Mucosa of rectum (tissue), 2 donors: ENCODE measurements around the gene C17orf107.
A peak's percentile ranks its signal among the peaks of the same experiment; 100 is the strongest.

Source experiments
- H3K27ac ChIP-seq, 2 donors: one replicate each; pipeline ENCODE4 v1.7.0; 2013; ENCODE audit warnings: inconsistent platforms in 2 of 2, low read depth in 2 of 2, low read length in 2 of 2
- H3K27me3 ChIP-seq, 2 donors: one replicate each; pipeline ENCODE4 v1.7.0; 2013; ENCODE audit warnings: low read length in 2 of 2; ENCODE audit not compliant: control insufficient read depth in 2 of 2, insufficient read depth in 2 of 2
- H3K36me3 ChIP-seq, 2 donors: one replicate each; pipeline ENCODE4 v1.7.0; 2013; ENCODE audit warnings: low read length in 2 of 2; ENCODE audit not compliant: control insufficient read depth in 2 of 2, insufficient read depth in 2 of 2
- H3K4me1 ChIP-seq, 2 donors: one replicate each; pipeline ENCODE4 v1.7.0; 2013; ENCODE audit warnings: low read length in 2 of 2, mild to moderate bottlenecking in 1 of 2; ENCODE audit not compliant: control insufficient read depth in 2 of 2, insufficient read depth in 2 of 2
- H3K4me3 ChIP-seq, 2 donors: one replicate each; pipeline ENCODE4 v1.7.0; 2013; ENCODE audit warnings: low read length in 2 of 2
- H3K9ac ChIP-seq, 2 donors: one replicate each; pipeline ENCODE4 v1.7.0; 2013; ENCODE audit warnings: low read length in 2 of 2, low read depth in 1 of 2, mild to moderate bottlenecking in 1 of 2
- H3K9me3 ChIP-seq, 2 donors: one replicate each; pipeline ENCODE4 v1.7.0; 2013; ENCODE audit warnings: low read length in 2 of 2; ENCODE audit not compliant: control insufficient read depth in 2 of 2
- donor health status: healthy.
- donor health status: Normal muscosa, but diverticular disease.

Gene C17orf107

GRCh38 chr17:4934173-4934979, 35.0 kb downstream of the C17orf107 start:
- H3K27ac ChIP-seq = no peak overlapping the region
- peaks cover 21 to 23% of the 10 kb centered on the region in 2 donors for H3K4me1 ChIP-seq
- peak overlapping the region; percentile 22 for H3K4me3 ChIP-seq
- peaks cover 16 to 24% of the 10 kb centered on the region in 2 donors for H3K36me3 ChIP-seq
- H3K27me3 ChIP-seq = no peaks in the 10 kb centered on the region
- H3K9me3 ChIP-seq = no peaks in the 10 kb centered on the region
- H3K9ac ChIP-seq = peak overlapping the region in 1 of 2 donors; percentile 41

GRCh38 chr17:4935650-4936049, 36.3 kb downstream of the C17orf107 start:
- Histone ChIP-seq H3K27ac (no peak overlapping the region), H3K4me1 (peaks cover 22 to 23% of the 10 kb centered on the region in 2 donors), H3K9me3 (no peaks in the 10 kb centered on the region), H3K27me3 (no peaks in the 10 kb centered on the region), H3K9ac (no peak overlapping the region), H3K4me3 (no peak overlapping the region), H3K36me3 (peaks cover 16 to 24% of the 10 kb centered on the region in 2 donors)

- no peaks in the 10 kb centered on the region for H3K27me3 ChIP-seq
- H3K4me3 ChIP-seq = no peak overlapping the region
- H3K9ac ChIP-seq = no peak overlapping the region
- no peaks in the 10 kb centered on the region for H3K9me3 ChIP-seq
- peaks cover 16 to 24% of the 10 kb centered on the region in 2 donors for H3K36me3 ChIP-seq
- H3K27ac ChIP-seq = no peak overlapping the region
- peaks cover 29 to 30% of the 10 kb centered on the region in 2 donors for H3K4me1 ChIP-seq
These were observed 37.1 kb downstream of the C17orf107 start for GRCh38 chr17:4936436-4936835.

GRCh38 chr17:4937553-4937952, 38.2 kb downstream of the C17orf107 start:
- Histone ChIP-seq H3K4me1 (peaks cover 32% of the 10 kb centered on the region in 2 donors), H3K9me3 (no peaks in the 10 kb centered on the region), H3K9ac (no peak overlapping the region), H3K27me3 (no peaks in the 10 kb centered on the region), H3K27ac (no peak overlapping the region), H3K4me3 (no peak overlapping the region), H3K36me3 (peaks cover 23 to 26% of the 10 kb centered on the region in 2 donors)

GRCh38 chr17:4938069-4938491, 38.7 kb downstream of the C17orf107 start:
- Histone ChIP-seq H3K4me1 (peaks cover 32% of the 10 kb centered on the region in 2 donors), H3K9me3 (no peaks in the 10 kb centered on the region), H3K9ac (peak overlapping the region in 1 of 2 donors; percentile 92), H3K27ac (peak overlapping the region in 1 of 2 donors; percentile 89), H3K36me3 (peaks cover 27 to 32% of the 10 kb centered on the region in 2 donors), H3K27me3 (no peaks in the 10 kb centered on the region), H3K4me3 (peak overlapping the region; percentile 79 to 87)

GRCh38 chr17:4938688-4939545, 39.6 kb downstream of the C17orf107 start:
- H3K27ac ChIP-seq = peak overlapping the region; percentile 89 to 91
- peak overlapping the region; percentile 79 to 87 for H3K4me3 ChIP-seq

GRCh38 chr17:4939546-4939795, 40.1 kb downstream of the C17orf107 start:
- Histone ChIP-seq H3K9me3 (no peaks in the 10 kb centered on the region), H3K9ac (peak overlapping the region; percentile 92 to 99), H3K4me1 (peaks cover 29 to 31% of the 10 kb centered on the region in 2 donors), H3K4me3 (peak overlapping the region; percentile 79 to 87), H3K27me3 (no peaks in the 10 kb centered on the region), H3K36me3 (peaks cover 36 to 45% of the 10 kb centered on the region in 2 donors), H3K27ac (peak overlapping the region; percentile 89 to 91)

More at GRCh38 chr17:4938688-4939545, 39.6 kb downstream of the C17orf107 start:
- H3K36me3 ChIP-seq = peaks cover 32 to 39% of the 10 kb centered on the region in 2 donors
- H3K9me3 ChIP-seq = no peaks in the 10 kb centered on the region
- peaks cover 31 to 35% of the 10 kb centered on the region in 2 donors for H3K4me1 ChIP-seq
- no peaks in the 10 kb centered on the region for H3K27me3 ChIP-seq
- peak overlapping the region; percentile 92 to 99 for H3K9ac ChIP-seq

- Histone ChIP-seq H3K27me3 (no peaks in the 10 kb centered on the region), H3K4me1 (peaks cover 33 to 34% of the 10 kb centered on the region in 2 donors), H3K9me3 (no peaks in the 10 kb centered on the region), H3K27ac (peak within 1 kb of the TSS; percentile 89 to 91), H3K36me3 (peaks cover 41 to 49% of the 10 kb centered on the region in 2 donors), H3K9ac (peak within 1 kb of the TSS; percentile 92 to 99), H3K4me3 (peak within 1 kb of the TSS; percentile 79 to 87)
These were observed 40.6 kb downstream of the C17orf107 start, which contains the start of the genes RNF167 and SLC25A11 for GRCh38 chr17:4939796-4940554. TSS of gene RNF167 (plus strand) at chr17:4940268. CDS start at chr17:4940910, 642 bp downstream. TSS of gene SLC25A11 (minus strand) at chr17:4940046. CDS start at chr17:4939910, 136 bp downstream.

GRCh38 chr17:4940555-4941318, 41.4 kb downstream of the C17orf107 start:
- Histone ChIP-seq H3K9me3 (no peaks in the 10 kb centered on the region), H3K27ac (peak overlapping the region; percentile 89 to 91), H3K9ac (peak overlapping the region; percentile 92 to 99), H3K27me3 (no peaks in the 10 kb centered on the region), H3K36me3 (peaks cover 43 to 57% of the 10 kb centered on the region in 2 donors), H3K4me3 (peak overlapping the region; percentile 79 to 87), H3K4me1 (peaks cover 41% of the 10 kb centered on the region in 2 donors)
